GM10248 (cell line): Measurements from ENCODE around the gene CDHR1.

Experiments used
- CTCF ChIA-PET: fragments of 300-600 bp; sonication (Branson Sonifier 250); formaldehyde crosslinking; extraction: SDS; loops from one replicate; lab custom pipeline; 2021; ENCODE audit warnings: antibody characterized with exemption; lab: Yijun Ruan, JAX
- POLR2A ChIA-PET: fragments of 350-650 bp; sonication (Branson Sonifier 250); formaldehyde crosslinking; extraction: SDS; loops from one replicate; lab custom pipeline; 2020; ENCODE audit warnings: antibody characterized with exemption; lab: Yijun Ruan, JAX
- DNase-seq: peaks from one replicate; pipeline ENCODE4 v3.0.0; 2012; ENCODE audit errors: extremely low spot score
- TF ChIP-seq, protein P1 (sequence below): IDR thresholded peaks from 2 replicates; pipeline ENCODE4 v1.5.1; 2012; ENCODE audit warnings: mild to moderate bottlenecking, low read depth; ENCODE audit errors: extremely low read depth, missing control alignments, control extremely low read depth

CDHR1 gene

DNA sequence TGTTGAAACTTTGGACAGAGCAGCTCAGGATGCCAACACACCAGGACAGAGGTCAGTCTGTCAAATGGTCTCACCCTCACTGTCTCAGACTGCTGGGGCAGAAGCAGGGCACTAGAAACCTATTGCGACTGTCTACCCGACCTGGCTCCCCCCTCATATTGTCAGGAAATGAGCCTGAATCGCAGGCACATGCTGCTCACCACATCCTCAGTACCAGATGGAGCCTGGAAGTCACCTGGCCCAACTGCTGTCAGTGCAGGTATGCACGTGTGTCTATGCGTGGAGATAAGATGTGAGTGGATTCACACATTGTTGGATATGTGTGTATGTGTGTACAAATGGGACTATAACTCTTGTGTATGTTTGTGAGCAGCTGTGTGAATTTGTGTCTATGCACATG, 3.2 kb upstream of the CDHR1 start:
- ChIA-PET CTCF (interaction anchor here (0.8 to 5.2 kb wide), 5 partner anchors 10 to 42 kb away, joined by 3 to 25 read pairs (median 4); no protein-coding TSS in a partner anchor), POLR2A (no interaction called here)
- no peak for DNase-seq
- TF ChIP-seq, protein P1, sequence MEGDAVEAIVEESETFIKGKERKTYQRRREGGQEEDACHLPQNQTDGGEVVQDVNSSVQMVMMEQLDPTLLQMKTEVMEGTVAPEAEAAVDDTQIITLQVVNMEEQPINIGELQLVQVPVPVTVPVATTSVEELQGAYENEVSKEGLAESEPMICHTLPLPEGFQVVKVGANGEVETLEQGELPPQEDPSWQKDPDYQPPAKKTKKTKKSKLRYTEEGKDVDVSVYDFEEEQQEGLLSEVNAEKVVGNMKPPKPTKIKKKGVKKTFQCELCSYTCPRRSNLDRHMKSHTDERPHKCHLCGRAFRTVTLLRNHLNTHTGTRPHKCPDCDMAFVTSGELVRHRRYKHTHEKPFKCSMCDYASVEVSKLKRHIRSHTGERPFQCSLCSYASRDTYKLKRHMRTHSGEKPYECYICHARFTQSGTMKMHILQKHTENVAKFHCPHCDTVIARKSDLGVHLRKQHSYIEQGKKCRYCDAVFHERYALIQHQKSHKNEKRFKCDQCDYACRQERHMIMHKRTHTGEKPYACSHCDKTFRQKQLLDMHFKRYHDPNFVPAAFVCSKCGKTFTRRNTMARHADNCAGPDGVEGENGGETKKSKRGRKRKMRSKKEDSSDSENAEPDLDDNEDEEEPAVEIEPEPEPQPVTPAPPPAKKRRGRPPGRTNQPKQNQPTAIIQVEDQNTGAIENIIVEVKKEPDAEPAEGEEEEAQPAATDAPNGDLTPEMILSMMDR = no peak

DNA sequence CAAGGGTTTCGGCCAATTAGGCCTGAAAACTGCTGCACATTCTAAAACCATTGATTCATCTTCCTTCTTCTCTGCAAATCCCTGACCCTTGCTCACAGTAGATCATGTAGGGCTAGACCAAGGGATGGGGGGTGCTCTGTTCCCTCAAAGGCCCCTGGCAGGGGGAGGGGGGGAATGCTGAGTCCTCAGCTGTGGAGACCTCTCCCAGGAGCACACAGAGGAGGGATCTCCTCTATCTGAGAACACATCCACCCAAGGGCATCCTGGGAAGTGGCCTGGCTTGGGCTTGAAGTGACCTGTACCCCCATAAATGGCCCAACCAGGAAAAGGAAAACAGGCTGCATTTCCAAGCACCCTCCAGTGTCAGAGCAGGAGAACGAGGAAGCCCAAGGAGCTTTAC, 1.0 kb upstream of the CDHR1 start:
- ChIA-PET POLR2A (no interaction called here), CTCF (interaction anchor here (1.0 to 5.2 kb wide), 5 partner anchors 12 to 44 kb away, joined by 3 to 25 read pairs (median 3); no protein-coding TSS in a partner anchor)
- TF ChIP-seq, protein P1 = no peak
- no peak for DNase-seq

DNA sequence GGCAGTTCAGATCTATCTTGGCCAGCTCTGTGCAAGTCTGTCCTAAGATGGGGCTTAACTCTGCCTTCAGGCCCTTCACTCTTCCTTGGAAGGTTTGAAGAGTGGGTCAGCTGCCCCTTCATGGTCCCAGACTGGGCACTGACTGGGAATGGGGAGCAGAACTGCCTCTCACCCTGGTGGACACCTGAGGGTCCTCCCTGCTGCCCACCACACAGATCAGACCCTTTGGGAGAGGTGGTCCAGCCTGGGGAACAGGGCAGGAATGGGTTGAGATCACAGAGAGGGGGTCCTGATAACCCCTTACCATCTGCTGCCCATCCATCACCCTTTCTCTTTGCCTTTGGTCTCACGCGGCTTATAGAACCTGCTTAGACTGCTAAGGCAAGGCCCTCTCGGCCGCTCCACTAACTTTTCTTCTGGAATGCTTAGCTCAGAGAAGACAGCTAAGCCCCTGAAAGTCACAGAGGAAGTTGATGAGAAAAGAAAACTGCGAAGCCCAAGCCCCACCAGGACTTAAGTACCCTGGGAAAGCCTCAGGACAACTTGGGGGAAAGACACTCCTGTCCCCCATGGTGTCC, 402 bp upstream of the CDHR1 start:
- no peak for DNase-seq
- POLR2A ChIA-PET = no interaction called here
- TF ChIP-seq, protein P1 = no peak
- CTCF ChIA-PET = interaction anchor here (1.0 to 5.2 kb wide), 6 partner anchors 8 to 45 kb away, joined by 3 to 25 read pairs (median 3); no protein-coding TSS in a partner anchor

DNA sequence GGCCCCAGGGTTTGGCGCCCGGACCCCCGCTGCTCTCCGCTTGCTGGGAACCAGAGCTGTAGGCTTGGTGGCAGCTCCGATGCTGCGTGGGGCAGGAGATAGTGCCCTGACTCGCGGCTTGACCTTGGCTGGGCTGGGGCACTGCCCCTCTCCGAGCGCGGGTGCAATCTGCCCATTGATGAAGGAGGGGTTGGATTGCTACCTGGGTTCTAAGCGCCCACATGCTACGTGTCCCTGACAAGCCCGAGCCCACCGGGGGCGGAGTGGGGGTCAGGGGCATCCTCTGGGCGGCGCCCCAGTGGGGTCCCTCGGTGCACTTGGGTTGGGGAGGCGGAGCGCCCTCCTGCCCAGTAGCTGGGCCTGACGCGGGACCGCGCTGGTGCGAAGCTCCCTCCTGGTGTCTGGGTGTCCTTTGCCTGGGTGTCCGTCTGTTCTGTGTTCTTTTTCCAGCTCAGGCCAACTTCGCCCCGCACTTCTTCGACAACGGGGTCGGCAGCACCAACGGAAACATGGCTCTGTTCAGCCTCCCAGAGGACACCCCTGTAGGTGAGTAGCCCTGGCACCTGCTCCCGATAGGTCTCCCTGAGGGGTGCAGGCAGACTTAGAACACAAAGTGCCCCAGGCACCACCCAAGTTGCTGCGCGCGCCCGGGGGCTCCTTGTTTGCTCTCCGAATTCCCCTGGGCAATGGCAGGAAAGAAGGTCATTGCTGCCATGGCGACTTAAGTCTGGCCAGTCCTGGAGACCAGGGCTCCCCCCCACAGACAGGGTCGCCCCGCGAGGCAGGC, 900 bp downstream of the CDHR1 start:
- POLR2A ChIA-PET = no interaction called here
- DNase-seq = no peak
- CTCF ChIA-PET = interaction anchor here (1.3 to 5.2 kb wide), 4 partner anchors 9 to 46 kb away, joined by 3 to 25 read pairs (median 4); no protein-coding TSS in a partner anchor
- TF ChIP-seq, protein P1 = no peak

DNA sequence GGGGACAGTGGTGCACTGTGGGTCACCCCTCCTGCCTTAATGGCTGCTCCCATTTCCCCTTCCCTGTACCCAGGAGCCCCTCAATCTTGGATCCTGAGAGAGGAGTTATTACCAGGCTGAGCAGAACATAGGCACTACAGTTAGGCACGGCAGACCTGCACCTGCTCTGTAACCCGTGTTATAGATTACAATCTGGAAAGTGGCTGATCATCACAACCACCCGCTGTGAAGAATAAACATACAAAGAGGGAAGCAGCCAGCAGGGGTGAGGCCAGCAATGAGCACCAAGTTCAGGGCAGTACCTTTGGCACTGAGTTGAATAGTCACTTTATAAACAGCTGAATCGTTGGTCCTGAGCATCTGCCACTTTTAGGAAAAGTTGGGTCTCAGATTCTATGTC, 1.7 kb downstream of the CDHR1 start:
- TF ChIP-seq, protein P1 = no peak
- DNase-seq = no peak
- ChIA-PET CTCF (interaction anchor here (1.6 to 2.5 kb wide), 2 partner anchors 9 to 48 kb away, joined by 6 to 10 read pairs; no protein-coding TSS in a partner anchor), POLR2A (no interaction called here)

DNA sequence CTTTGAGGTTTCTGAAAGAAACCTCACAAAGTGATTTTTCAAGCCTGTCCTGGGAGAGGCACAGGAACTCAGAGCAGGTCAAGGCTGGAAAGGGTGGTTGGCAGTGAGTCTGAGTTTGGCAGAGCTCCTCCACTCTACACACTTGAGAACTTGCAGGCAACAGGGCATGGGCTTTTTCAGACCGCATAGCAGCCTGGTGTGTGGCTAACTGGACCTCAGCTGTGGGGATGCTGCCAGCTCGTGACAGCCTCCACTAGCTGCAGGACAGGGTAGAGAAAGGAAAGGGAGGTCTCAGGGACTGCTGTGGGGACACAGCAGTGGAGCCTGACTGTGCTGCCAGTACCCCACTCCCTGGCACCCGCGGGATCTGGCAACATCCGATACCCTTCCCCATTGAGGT, 2.6 kb downstream of the CDHR1 start:
- POLR2A ChIA-PET = no interaction called here
- TF ChIP-seq, protein P1 = no peak
- CTCF ChIA-PET = interaction anchor here (1.1 to 2.5 kb wide), 4 partner anchors 9 to 57 kb away, joined by 3 to 10 read pairs (median 4); no protein-coding TSS in a partner anchor
- no peak for DNase-seq
